Smooth muscle cell of the brain vasculature (primary cell): ENCODE measurements around the gene CST9L.
"Not testable (repeated sequence)": the region's sequence is repeated elsewhere in the genome, so short reads cannot be mapped to it uniquely, and the experiment has no call there.

ENCODE experiments used
- DNase-seq: peaks from one replicate; pipeline ENCODE4 v3.0.0-alpha.2; 2012; ENCODE audit warnings: low read depth, low spot score

CST9L gene

DNA sequence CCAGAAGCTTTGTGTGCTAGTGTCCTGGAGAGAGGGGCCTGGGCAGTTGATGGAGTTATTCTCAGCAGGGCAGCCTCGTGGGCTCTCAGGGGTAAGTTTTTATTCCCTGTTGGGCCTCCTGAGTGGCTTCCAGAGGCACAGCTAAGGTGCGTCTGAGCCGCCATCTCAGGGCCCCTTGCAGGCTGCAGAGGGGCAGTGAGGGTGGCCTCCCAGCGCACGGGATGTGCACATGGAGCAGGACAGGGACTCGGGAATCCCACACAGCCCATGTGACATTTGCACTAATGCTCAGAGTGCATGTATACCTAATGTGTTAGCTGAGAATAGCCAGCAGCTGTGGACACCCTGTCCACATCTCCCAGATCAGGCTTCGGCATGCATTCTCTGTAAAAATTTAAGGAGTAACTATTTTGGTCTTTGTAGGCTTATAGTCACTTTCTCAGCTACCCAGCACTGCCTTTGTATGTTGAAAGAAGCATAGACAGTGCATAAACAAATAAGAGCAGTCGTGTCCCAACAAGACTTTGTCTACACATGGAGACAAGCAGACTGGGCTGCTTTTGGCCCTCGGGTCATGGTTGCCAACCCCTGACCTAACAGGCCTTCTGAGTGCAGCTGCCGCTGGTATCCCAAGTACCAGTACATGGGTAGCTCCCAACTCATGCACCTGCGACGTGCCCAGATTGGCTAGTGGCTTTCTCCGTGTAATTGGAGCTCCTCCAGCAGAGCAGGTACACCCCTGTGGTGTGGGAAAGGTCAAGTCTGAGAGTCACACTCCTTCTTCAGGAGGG, 18.6 kb upstream of the CST9L start:
- DNase-seq = no peak

DNA sequence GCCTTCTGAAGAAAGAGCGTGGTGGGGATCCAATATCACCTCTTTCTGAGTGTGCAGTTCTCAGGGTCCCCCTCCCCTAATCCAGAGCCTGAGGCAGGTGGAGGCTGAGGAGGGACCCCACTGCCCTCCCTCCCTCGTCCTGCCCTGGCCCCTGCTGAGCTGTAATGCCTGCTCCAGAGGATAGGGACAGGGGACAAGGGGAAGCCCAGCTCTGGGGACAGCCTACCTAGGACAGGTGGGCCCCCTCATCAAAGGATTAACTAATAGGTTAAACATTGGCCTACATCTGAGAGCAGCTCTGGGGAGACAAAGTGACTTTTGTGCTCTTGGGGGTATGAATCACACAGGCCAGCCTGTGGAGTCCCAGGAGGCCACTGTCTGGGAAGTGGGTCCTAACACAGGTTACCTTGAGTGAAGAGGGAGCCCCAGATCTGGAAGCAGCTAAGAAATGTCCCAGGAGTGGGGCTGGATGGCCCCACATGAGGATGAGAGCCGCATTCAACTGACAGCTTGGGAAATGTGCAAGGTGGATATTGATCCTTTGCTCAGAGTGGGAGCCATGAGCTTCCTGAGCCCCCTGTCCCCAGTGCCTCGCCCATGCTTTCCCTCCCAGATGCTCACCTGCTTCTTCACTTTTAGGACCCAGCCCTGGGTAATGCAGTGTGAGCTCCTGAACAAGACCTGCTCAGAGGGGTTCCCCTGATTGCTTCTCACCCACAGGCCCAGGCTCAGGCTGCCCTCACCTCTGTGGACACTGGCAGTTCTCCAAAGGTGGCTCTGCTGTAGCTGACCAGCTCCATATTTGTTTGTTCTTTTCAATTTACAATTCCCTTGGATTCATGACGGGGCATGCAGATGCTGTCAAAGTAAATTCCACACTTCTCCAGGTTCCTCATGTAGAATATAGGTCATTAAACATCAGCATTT, 17.8 kb upstream of the CST9L start:
- no peak for DNase-seq

DNA sequence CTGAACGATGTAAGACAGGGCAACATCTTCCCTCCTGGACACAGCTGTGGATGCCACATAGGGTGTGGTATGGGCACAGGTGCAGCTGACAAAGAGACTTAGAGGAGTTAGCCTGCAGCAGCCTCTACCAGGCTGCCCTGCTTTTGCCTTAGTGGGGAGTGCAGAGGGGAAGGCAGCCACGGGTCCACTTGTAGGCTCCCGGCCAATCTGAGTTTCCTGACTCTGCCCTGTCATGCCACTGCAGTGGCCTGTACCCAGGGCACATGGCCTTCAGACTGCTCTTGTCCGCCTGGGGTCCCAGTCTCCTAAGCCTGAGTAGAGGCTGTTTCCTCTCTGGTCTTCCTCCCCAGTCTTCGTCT, 17.1 kb upstream of the CST9L start:
- no peak for DNase-seq

DNA sequence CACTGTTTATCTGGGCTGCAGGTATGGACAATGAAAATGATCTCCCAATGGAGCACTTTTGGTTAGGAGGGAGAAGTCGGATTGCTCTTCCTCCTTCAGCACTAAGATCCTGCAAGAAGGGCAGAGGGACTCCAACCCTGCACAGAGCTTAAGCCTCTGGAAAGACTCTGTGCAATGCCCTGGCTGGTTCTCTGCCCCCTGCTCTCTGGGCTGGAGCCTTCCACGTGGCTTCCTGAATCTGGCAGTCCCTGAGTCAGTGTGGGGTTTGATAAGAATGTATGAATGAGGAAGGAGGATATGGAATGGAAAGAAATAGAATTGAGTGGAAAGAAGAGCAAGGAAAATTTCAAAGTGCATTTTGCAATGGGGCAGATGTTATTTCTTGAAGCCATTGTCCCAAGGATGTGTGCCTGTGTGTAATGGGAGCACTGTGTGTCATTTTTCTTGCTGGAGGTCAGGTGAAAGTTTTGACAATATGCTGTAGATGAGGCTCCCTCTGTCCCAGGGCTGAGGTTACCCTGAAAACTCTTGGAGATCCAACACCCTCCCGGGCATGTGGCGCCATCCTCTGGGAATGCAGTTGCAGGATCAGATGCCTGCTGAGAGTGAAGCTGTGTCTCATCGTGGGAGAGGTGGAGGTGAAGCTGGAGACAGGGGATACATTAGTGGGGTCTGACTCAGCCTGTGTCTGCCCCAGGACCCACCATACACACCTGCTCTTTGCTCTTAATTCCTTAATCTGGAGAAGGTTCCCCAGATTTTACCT, 16.3 kb upstream of the CST9L start:
- DNase-seq = no peak

DNA sequence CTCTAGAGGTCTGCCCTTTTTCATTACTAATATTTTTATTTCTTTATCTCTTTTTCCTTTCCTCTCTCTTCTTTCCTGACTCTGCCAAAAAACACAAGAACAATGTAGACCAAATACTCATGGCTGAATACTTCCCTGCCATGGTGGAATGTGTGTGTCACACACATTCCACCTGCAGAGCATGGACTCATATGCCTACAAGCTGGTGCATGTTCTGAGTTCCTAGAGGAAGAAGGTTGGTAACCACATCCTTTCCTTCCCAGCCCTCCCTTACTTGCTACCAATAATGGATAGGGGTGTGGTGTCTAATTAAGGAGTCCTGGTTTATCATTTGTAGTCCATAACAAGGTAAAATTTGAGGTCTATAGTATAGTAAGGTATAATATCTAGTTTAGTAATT, 15.2 kb upstream of the CST9L start:
- DNase-seq = no peak

DNA sequence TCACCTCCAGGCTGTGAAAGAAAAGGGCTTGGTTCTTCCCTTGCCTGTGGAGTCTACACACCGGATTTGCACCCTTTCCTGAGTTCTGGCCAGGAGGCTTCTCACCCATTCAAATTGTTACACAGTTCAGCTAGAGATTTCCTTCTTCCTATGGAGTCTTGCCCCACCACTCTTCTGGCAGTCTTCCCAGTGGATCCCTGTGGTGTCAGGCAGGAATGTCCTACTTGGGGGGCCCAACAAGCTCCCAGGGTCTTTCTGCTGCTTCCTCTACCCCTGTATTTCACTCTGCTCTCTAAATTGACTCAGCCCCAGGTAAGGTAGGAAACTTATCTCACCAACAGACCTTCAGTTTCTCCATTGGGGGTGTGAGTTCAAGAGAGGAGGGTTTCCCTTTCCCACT, 14.0 kb upstream of the CST9L start:
- DNase-seq = no peak

DNA sequence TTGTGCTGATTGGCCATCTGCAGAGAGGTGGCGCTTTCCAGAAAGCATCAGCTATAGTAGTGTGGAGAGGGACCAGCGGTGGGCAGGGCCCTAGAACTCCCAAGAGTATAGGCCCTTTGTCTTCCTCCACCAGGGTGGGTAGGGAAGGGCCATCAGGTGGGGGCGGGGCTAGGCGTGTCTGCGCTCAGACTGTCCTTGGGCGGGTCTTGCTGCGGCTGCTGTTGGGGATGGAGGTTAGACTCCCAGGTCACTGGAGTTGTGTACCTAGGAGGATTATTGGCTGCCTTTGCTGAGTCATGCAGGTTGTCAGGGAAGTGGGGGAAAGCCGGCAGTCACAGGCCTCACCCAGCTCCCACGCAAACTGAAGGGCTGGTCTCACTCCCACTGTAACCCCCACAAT, 13.5 kb upstream of the CST9L start:
- not testable (repeated sequence) for DNase-seq

DNA sequence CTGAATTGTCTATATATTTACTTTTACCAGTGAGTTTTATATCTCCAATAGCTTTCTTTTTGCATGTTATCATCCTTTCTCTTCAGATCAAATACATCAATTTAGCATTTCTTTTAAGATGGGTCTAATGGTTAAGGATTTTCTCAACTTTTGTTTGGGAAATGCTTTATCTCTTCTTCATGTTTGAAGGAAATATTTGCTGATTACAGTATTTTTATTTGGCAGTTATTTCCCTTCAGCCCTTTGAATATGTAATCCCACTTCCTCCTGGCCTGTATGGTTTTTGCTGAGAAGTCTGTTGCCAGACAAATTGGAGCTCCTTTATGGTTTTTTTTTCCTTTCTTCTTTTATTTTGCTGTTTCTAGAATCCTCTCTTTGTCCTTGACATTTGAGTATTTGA, 6.7 kb upstream of the CST9L start:
- no peak for DNase-seq

DNA sequence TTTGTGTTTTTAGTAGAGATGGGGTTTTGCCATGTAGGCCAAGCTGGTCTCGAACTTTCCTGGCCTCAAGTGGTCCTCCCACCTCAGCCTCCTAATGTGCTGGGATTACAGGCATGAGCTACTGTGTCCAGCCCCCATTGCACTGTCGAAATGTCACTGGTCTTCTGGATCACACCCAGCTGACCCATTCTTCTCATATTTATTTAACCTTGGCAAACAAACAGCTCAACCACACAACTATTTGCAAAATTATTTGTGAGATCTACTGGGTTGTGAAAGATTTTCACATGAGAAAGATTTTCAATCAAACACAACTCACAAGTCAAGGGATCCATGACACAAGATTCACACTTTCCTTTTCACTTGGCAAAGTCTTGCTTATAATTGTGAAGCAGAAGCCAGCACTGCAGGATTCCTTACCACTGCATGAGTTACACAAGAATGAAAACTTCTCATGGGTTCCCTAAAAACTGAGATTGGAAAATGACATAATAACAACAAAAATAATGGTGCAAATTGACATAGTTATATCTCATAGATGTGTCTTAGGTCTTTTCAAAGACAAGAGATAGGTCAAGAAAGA, 2.0 kb upstream of the CST9L start:
- DNase-seq = no peak

DNA sequence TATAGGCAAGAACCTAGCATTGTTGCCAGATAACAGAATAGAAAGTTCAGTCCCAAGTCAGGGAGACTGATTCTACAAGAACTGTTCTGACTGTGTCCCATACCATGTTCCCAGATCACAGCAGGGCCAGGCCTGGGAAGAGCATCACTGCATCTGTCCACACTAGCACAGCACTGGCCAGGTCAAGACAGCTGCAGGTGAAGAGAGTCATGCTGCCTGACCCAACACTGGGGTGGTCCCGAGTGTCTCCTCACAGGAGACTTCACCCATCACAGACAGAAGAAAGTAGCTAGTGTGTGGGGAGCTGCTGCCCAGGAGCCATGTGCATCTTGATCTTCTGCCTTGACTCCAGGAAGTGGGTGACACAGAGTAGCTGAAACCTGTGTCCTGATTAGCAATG, 1.3 kb upstream of the CST9L start:
- no peak for DNase-seq

DNA sequence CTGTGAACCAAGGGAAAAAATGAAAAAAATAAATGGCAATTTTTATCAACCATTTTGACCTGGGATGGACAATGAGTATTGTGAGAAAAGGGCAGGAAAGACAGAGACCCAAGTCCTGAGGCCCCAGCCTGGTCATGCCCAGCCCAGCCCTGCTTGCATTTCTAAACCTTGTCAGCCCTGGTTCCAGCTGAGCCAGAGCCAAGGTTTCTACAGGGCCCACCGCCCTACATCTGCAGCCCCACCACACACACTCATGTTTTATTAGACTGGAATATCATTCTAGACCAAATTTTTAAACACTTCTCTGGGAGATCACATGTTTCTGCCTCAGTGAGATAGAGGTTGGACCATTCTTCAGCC, 667 bp upstream of the CST9L start:
- no peak for DNase-seq

DNA sequence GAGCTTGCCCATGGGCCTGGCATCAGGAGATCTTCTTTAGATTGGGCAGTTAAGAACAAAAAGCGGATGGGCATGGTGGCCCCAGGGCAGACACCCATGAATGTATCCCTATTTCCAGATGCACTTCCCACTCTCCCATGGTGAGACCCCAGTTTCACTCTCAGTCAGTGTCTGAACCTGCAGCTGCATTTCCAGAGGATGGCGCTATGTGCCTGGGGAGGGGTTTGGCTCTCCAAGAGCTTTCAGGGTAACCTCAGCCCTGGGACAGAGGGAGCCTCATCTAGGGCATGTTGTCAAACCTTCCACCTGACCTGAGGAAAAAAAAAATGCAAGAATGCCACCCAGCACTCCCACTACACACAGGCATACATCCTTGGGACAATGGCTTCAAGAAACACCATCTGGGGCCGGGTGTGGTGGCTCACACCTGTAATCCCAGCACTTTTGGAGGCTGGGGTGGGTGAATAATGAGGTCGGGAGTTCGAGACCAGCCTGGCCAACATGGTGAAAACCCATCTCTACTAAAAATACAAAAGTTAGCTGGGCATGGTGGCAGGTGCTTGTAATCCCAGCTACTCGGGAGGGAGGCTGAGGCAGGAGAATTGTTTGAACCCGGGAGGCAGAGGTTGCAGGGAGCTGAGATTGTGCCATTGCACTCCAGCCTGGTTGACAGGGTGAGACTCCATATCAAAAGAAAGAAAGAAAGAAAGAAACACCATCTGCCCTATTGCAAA, 1.9 kb downstream of the CST9L start:
- DNase-seq = no peak

DNA sequence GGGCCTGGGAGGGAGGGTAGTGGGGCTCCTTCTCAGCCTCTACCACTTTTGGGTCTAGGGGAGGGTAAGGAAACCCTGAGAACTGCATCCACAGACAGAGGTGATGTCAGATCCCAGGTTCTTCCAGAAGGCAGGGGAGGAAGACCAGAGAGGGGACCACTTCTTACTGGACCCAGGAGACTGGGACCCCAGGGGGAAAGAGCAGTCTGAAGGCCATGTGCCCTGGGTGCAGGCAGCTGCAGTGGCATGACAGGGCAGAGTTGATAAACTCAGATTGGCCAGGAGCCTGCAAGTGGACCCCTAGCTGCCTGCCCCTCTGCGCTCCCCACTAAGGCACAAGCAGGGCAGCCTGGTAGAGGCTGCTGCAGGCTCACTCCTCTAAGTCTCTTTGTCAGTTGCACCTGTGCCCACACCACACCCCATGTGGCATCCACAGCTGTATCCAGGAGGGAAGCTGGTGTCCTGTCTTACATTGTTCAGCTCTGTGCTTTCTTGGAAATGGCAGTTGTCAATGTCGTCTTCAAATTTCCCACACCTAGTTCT, 2.7 kb downstream of the CST9L start:
- no peak for DNase-seq

DNA sequence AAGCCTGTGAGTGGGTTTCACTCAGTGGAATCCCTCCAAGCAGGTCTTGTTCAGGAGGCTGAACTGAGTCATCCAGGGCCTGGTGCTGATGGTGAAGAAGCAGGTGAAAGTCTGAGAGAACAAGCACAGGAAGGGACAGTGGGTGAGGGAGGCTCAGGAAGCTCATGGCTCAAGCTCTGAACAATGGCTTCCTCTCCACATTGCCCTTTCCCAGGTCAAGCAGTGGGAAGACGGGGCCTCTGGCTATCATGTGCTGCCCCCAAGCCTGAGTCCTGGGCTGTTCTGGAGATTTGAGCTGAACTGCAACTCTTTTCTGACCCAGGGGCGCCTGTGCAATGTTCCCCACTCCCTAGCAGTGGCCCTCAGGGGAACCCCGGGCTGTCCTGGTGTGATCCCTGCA, 3.4 kb downstream of the CST9L start:
- no peak for DNase-seq

DNA sequence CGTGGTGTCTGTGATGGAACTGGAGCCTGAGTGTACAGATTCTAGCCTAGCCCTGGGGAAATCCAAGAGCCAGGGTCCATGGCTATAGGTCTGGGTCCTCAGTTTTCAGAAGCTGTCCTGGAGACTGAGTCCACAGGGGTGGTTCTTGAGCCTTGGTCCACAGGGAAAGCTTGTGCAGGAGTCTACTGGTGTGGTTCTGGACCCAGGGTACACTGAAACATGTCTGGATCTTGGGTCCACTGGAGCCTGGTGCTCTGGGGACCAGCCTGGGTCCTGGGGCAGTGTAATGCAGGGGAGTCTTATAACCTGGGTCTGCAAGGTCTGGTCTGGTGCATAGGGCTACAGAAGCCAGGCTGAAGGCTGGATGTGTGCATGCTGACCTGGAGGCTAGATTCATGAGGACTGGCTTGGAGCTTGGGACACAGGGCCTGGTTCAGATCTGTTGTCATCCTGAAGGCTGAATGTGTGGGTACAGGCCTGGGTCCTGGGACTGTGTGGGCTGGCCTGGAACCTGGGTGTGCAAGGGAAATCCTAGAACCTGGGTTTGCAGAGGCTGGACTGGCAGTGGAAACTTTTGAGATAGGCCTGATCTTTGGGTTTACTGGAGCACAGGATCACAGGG, 5.5 kb downstream of the CST9L start:
- DNase-seq = no peak

DNA sequence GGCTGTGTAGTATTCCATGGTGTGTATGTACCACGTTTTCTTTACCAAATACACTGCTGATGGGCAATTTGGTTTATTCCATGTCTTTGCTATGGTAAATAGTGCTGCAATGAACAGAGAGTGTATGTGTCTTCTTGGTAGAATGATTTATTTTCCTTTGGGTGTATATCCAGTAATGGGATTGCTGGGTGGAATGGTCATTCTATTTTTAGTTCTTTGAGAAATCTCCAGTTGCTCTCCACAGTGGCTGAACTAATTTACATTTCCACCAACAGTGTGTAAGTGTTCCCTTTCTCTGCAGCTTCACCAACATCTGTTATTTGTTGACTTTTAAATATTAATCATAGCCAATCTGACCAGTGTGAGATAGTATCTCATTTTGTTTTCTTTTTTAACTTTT, 13.9 kb downstream of the CST9L start:
- DNase-seq = no peak

DNA sequence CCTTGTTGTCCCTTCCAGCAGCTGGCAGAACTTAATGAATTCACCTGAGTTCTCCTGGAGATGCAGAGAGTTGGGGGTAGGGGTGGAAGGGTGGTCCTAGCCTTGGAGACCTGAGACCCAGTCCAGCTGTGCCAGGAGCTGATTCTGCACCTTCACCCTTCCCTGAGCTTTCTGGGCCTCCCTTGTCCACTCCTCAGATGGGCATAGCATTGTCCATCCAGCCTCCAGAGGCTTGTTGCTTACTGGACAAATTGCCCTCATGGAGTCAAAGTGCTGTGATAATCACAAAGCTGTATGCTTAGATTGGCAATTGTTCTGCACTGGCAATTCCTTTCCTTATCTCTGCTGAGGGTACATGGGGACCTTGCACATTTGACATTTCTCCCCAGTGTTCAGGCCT, 16.5 kb downstream of the CST9L start:
- no peak for DNase-seq

DNA sequence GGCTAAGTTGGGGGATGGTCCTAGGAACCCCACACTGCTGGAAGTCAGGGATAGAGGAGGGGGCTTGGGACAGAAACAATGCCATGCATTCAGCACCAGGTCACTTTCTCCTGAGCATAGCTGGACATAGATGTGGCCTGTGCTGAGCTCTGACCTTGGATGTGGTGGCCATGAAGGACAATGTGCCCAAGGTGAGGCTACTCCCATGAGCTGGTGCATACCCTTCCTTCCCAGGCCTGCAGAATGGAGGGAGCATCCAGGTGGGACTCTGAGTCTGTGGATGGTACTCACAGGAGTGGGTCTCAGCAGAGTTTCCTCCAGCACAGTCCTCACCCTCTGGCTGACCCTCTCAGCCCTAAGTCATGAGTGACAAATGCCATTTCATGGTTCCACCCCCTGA, 16.9 kb downstream of the CST9L start:
- no peak for DNase-seq

DNA sequence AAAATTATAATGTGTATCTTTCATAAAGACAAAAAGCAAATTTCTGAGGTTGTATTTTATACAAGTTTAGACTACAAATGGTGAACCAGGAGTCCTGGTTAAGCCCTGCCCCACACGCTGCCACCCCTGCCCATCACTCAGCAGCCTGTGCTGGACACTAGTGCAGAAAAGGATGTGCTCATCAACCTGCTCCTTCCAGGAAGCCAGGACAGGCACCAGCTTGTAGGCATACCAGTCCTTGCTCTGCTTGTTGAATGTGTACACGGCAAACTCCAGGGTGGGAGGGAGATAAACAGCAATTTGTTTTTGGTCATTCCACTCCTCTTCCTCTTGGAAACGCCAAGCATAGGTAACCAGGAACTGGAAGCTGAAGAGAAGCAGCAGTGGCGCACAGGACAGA, 18.1 kb downstream of the CST9L start:
- DNase-seq = no peak

DNA sequence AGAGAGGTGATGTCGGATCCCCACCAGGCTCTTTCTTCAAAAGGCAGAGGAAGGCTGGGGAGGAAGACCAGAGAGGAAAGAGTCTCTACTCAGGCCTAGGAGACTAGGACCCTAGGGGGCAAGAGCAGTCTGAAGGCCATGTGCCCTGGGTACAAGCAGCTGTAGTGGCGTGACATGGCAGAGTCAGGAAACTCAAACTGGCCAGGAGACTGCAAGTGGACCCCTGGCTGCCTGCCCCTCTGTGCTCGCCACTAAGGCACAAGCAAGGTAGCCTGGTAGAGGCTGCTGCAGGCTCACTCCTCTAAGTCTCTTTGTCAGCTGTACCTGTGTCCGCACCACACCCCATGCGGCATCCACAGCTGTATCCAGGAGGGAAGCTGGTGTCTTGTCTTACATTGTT, 19.9 kb downstream of the CST9L start:
- DNase-seq = no peak

DNA sequence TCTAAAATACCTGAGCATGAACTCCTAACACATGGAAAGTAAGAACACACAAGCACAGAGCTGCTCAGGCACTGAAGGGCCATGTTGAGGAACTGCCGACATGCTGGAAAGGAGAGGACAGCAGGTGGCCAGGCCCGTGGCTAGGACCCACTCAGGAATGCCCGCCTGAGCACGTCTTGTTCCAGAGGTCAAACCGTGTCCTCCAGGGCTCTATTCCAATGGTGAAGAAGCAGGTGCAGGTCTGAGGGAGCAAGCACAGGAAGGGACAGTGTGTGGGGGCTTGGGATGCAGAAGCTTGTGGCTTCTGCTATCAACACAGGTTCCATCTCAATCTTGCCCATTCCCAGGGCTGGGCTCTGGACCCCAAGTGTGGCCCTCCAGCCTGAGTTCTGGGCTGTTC, 20.7 kb downstream of the CST9L start:
- DNase-seq = no peak
